ENCODE measurements around the gene ABCC6. TPM values are rescaled to one million over a fixed set of nuclear protein-coding genes. Genes with fewer than 3 reads are reported as not detected.

The ABCC6 gene
- total and polyA plus RNA-seq, 10 of the 15 experiments (the other 5 are each of a cell fraction or from before 2014, with no cell fraction given), result 0.05 to 0.13 (median 0.06) TPM; not detected in 5

- no peak for DNase-seq (ENCODE audit: low read depth, low spot score)
- in situ Hi-C loops (cut with MboI), result no loop called here
- POLR2A ChIA-PET, result no interaction called here
- intact Hi-C loops (cut with micrococcal nuclease; ENCODE audit: unreplicated experiment), result no loop called here
- Histone ChIP-seq H3K9ac (ENCODE audit: control insufficient read depth, insufficient read depth, low read length) (no peak overlapping the region), H3K27ac (ENCODE audit: control insufficient read depth, insufficient read depth) (no peak overlapping the region), H3K27me3 (replicated peaks in 1 of 2; ENCODE audit: control insufficient read depth in 2 of 2, insufficient read depth in 2 of 2, low read length in 1 of 2) (no peaks in the 10 kb centered on the region), H3K4me2 (ENCODE audit: control insufficient read depth, insufficient read depth) (no peak overlapping the region), H3K4me3 (no peak overlapping the region), H3K4me1 (ENCODE audit: control insufficient read depth, insufficient read depth, low read length) (no peaks in the 10 kb centered on the region), H2AFZ (ENCODE audit: control insufficient read depth, low read depth, low read length) (no peak overlapping the region), H3K36me3 (ENCODE audit: control insufficient read depth in 2 of 2, insufficient read depth in 2 of 2, low read length in 1 of 2) (no peaks in the 10 kb centered on the region; a peak in 3 of 4 replicates), H3K9me3 (replicated peaks; ENCODE audit: control insufficient read depth, insufficient read depth, low read length) (no peaks in the 10 kb centered on the region), H4K20me1 (ENCODE audit: control insufficient read depth, insufficient read depth) (no peaks in the 10 kb centered on the region), H3K79me2 (ENCODE audit: control insufficient read depth, insufficient read depth, low read length) (no peaks in the 10 kb centered on the region)
- SMC1A ChIA-PET (ENCODE audit: uncharacterized antibody, unreplicated experiment), result no interaction called here
- CTCF ChIA-PET, result no interaction called here
- TF ChIP-seq SMARCA5 (IDR thresholded peaks at IDR 0.05), result no peak
- RAD21 ChIA-PET (ENCODE audit: unreplicated experiment), result no interaction called here
- no TSS peak for BruUV-seq (replicated peaks)
- ATAC-seq, result no peak; the same call in 1 of the 3 replicates
- 90% methylated on average over 28 of the region's 28 CpGs for WGBS (ENCODE audit: insufficient coverage, insufficient replicate concordance, low lambda C conversion rate, missing lambda C conversion rate)
- FAIRE-seq, result no peak
Measured at GRCh38 chr16:16150117-16150877, 73.0 kb downstream of the ABCC6 start.

DNA sequence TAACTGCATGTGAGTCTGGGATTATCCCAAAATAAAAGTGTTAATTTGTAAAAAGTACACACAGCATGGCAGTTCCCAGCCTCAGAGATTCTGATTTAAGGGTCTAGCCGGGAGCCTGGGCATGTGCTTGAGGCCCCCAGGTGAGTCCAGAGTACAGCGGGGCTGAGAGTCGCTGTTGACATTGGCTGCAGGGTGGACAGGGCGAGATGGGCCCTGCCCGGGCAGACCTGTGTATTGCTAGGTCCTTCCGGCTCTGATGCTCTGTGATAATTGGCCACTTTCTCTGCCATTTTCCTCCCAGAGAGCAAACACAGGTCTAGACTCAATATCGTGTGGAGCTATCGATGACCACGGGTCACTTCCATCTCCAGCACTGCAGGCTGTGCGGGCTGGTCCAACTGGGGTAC, 73.6 kb downstream of the ABCC6 start:
- no peaks in the 10 kb centered on the region for H3K27me3 ChIP-seq (replicated peaks in 1 of 2; ENCODE audit: control insufficient read depth in 2 of 2, insufficient read depth in 2 of 2, low read length in 1 of 2)
- no peaks in the 10 kb centered on the region; a peak in 3 of 4 replicates for H3K36me3 ChIP-seq (ENCODE audit: control insufficient read depth in 2 of 2, insufficient read depth in 2 of 2, low read length in 1 of 2)
- intact Hi-C loops (cut with micrococcal nuclease; ENCODE audit: unreplicated experiment) (no loop called here), in situ Hi-C loops (cut with MboI) (no loop called here)
- 98% methylated on average over 10 of the region's 10 CpGs for WGBS (ENCODE audit: insufficient coverage, insufficient replicate concordance, low lambda C conversion rate, missing lambda C conversion rate)
- DNase-seq (ENCODE audit: low read depth, low spot score), result no peak
- CTCF ChIA-PET, result no interaction called here
- POLR2A ChIA-PET, result no interaction called here
- H3K4me3 ChIP-seq, result no peak overlapping the region
- no peak overlapping the region for H3K4me2 ChIP-seq (ENCODE audit: control insufficient read depth, insufficient read depth)
- no peaks in the 10 kb centered on the region for H3K9me3 ChIP-seq (replicated peaks; ENCODE audit: control insufficient read depth, insufficient read depth, low read length)
- no peaks in the 10 kb centered on the region for H3K4me1 ChIP-seq (ENCODE audit: control insufficient read depth, insufficient read depth, low read length)
- no peak; the same call in 2 of the 3 replicates for ATAC-seq
- FAIRE-seq, result no peak
- H4K20me1 ChIP-seq (ENCODE audit: control insufficient read depth, insufficient read depth), result no peaks in the 10 kb centered on the region
- BruUV-seq (replicated peaks), result no TSS peak
- RAD21 ChIA-PET (ENCODE audit: unreplicated experiment), result no interaction called here
- no peak overlapping the region for H2AFZ ChIP-seq (ENCODE audit: control insufficient read depth, low read depth, low read length)
- SMC1A ChIA-PET (ENCODE audit: uncharacterized antibody, unreplicated experiment), result no interaction called here
- H3K79me2 ChIP-seq (ENCODE audit: control insufficient read depth, insufficient read depth, low read length), result no peaks in the 10 kb centered on the region
- no peak overlapping the region for H3K9ac ChIP-seq (ENCODE audit: control insufficient read depth, insufficient read depth, low read length)
- H3K27ac ChIP-seq (ENCODE audit: control insufficient read depth, insufficient read depth), result no peak overlapping the region
- TF ChIP-seq, protein P1, sequence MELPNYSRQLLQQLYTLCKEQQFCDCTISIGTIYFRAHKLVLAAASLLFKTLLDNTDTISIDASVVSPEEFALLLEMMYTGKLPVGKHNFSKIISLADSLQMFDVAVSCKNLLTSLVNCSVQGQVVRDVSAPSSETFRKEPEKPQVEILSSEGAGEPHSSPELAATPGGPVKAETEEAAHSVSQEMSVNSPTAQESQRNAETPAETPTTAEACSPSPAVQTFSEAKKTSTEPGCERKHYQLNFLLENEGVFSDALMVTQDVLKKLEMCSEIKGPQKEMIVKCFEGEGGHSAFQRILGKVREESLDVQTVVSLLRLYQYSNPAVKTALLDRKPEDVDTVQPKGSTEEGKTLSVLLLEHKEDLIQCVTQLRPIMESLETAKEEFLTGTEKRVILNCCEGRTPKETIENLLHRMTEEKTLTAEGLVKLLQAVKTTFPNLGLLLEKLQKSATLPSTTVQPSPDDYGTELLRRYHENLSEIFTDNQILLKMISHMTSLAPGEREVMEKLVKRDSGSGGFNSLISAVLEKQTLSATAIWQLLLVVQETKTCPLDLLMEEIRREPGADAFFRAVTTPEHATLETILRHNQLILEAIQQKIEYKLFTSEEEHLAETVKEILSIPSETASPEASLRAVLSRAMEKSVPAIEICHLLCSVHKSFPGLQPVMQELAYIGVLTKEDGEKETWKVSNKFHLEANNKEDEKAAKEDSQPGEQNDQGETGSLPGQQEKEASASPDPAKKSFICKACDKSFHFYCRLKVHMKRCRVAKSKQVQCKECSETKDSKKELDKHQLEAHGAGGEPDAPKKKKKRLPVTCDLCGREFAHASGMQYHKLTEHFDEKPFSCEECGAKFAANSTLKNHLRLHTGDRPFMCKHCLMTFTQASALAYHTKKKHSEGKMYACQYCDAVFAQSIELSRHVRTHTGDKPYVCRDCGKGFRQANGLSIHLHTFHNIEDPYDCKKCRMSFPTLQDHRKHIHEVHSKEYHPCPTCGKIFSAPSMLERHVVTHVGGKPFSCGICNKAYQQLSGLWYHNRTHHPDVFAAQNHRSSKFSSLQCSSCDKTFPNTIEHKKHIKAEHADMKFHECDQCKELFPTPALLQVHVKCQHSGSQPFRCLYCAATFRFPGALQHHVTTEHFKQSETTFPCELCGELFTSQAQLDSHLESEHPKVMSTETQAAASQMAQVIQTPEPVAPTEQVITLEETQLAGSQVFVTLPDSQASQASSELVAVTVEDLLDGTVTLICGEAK (IDR thresholded peaks at IDR 0.05; ENCODE audit: borderline replicate concordance), result no peak
- TF ChIP-seq NFYB (IDR thresholded peaks at IDR 0.05; ENCODE audit: insufficient read depth, low read depth, low read length), result no peak
- TF ChIP-seq ESRRA (IDR thresholded peaks at IDR 0.05; ENCODE audit: low read length), result no peak
- TF ChIP-seq SKIL (IDR thresholded peaks at IDR 0.05; ENCODE audit: low read depth, poor library complexity, severe bottlenecking), result no peak
- TF ChIP-seq, protein P2, sequence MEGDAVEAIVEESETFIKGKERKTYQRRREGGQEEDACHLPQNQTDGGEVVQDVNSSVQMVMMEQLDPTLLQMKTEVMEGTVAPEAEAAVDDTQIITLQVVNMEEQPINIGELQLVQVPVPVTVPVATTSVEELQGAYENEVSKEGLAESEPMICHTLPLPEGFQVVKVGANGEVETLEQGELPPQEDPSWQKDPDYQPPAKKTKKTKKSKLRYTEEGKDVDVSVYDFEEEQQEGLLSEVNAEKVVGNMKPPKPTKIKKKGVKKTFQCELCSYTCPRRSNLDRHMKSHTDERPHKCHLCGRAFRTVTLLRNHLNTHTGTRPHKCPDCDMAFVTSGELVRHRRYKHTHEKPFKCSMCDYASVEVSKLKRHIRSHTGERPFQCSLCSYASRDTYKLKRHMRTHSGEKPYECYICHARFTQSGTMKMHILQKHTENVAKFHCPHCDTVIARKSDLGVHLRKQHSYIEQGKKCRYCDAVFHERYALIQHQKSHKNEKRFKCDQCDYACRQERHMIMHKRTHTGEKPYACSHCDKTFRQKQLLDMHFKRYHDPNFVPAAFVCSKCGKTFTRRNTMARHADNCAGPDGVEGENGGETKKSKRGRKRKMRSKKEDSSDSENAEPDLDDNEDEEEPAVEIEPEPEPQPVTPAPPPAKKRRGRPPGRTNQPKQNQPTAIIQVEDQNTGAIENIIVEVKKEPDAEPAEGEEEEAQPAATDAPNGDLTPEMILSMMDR (IDR thresholded peaks at IDR 0.05 in 2 of 3, conservative IDR thresholded peaks at IDR 0.05 in 1 of 3; ENCODE audit: control insufficient read depth in 2 of 3, extremely low read depth in 1 of 3, insufficient read depth in 1 of 3, low read depth in 3 of 3, low read length in 3 of 3), result no peak

Data from GM12878 (cell line).